Frontal cortex (tissue), 4 donors: Measurements from ENCODE around the gene C3orf20. TPM values are rescaled to one million over a fixed set of nuclear protein-coding genes. Genes with fewer than 3 reads are reported as not detected.

Experiments used
- DNase-seq, 2 donors: peaks; one replicate each; pipeline ENCODE4 v3.0.0; 2012; ENCODE audit warnings: low spot score in 2 of 2
- FAIRE-seq: peaks from 2 replicates; lab custom pipeline; 2012; peaks lifted over from hg19 to GRCh38; lab: Jason Lieb, UNC
- total RNA-seq: library from RNA; depleted of rRNA; stranded (reverse); fragments of >200 nt; gene quantifications from one replicate; pipeline ENCODE4 v1.2.3, GENCODE V29; 2014
- donor health status: control.
- donor health status: control.
- donor health status: control.

Gene C3orf20
- total RNA-seq, 1 donor from 2014 or later: not detected

- DNase-seq (no peak), FAIRE-seq (no peak)
Measured at GRCh38 chr3:14788644-14789043, 113.7 kb downstream of the C3orf20 start.

- DNase-seq: no peak
- FAIRE-seq: no peak
Measured at GRCh38 chr3:14789221-14789620, 114.3 kb downstream of the C3orf20 start.

- DNase-seq (no peak), FAIRE-seq (no peak)
Measured at GRCh38 chr3:14789640-14790285, 114.8 kb downstream of the C3orf20 start.

GRCh38 chr3:14791343-14791945 is 116.5 kb downstream of the C3orf20 start:
- no peak for FAIRE-seq
- DNase-seq: no peak

GRCh38 chr3:14792691-14793121 is 117.8 kb downstream of the C3orf20 start:
- FAIRE-seq (no peak), DNase-seq (no peak)

GRCh38 chr3:14793126-14793857 is 118.4 kb downstream of the C3orf20 start:
- FAIRE-seq: no peak
- no peak for DNase-seq

- no peak for FAIRE-seq
- no peak for DNase-seq
Measured at GRCh38 chr3:14793858-14794234, 118.9 kb downstream of the C3orf20 start.

- no peak for FAIRE-seq
- no peak for DNase-seq
Measured at GRCh38 chr3:14794435-14794834, 119.5 kb downstream of the C3orf20 start.

GRCh38 chr3:14795996-14796395 is 121.1 kb downstream of the C3orf20 start:
- no peak for FAIRE-seq
- no peak for DNase-seq

GRCh38 chr3:14796403-14797077 is 121.6 kb downstream of the C3orf20 start:
- no peak for FAIRE-seq
- DNase-seq: no peak

GRCh38 chr3:14797731-14798130 is 122.8 kb downstream of the C3orf20 start:
- DNase-seq: no peak
- FAIRE-seq: no peak

- no peak for DNase-seq
- FAIRE-seq: no peak
Measured at GRCh38 chr3:14798231-14798630, 123.3 kb downstream of the C3orf20 start.

- DNase-seq: no peak
- no peak for FAIRE-seq
Measured at GRCh38 chr3:14799146-14799545, 124.2 kb downstream of the C3orf20 start.

- FAIRE-seq (no peak), DNase-seq (no peak)
Measured at GRCh38 chr3:14801031-14801430, 126.1 kb downstream of the C3orf20 start.

GRCh38 chr3:14801668-14802380 is 126.9 kb downstream of the C3orf20 start:
- DNase-seq (no peak), FAIRE-seq (no peak)

GRCh38 chr3:14802381-14802731 is 127.4 kb downstream of the C3orf20 start:
- FAIRE-seq (no peak), DNase-seq (no peak)

- FAIRE-seq (no peak), DNase-seq (no peak)
Measured at GRCh38 chr3:14803101-14803980, 128.4 kb downstream of the C3orf20 start.

GRCh38 chr3:14803981-14804834 is 129.3 kb downstream of the C3orf20 start:
- no peak for FAIRE-seq
- no peak for DNase-seq
